ENCODE measurements around the gene TPBGL. TPM values are rescaled to one million over a fixed set of nuclear protein-coding genes. Genes with fewer than 3 reads are reported as not detected.

The TPBGL gene
- polyA plus RNA-seq, 1 of the 3 experiments (the other 2 are of a cell fraction): 0.03 TPM

GRCh38 chr11:75195167-75195962 is 45.2 kb upstream of the TPBGL start (continued):
- TF ChIP-seq, protein P1, sequence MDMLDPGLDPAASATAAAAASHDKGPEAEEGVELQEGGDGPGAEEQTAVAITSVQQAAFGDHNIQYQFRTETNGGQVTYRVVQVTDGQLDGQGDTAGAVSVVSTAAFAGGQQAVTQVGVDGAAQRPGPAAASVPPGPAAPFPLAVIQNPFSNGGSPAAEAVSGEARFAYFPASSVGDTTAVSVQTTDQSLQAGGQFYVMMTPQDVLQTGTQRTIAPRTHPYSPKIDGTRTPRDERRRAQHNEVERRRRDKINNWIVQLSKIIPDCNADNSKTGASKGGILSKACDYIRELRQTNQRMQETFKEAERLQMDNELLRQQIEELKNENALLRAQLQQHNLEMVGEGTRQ (IDR thresholded peaks at IDR 0.05; ENCODE audit: borderline replicate concordance, low read depth, low read length): no peak
- TF ChIP-seq POLR2AphosphoS5 (IDR thresholded peaks at IDR 0.05; ENCODE audit: low read depth, low read length): no peak
- no peak for TF ChIP-seq NRF1 (IDR thresholded peaks at IDR 0.05; ENCODE audit: low read depth, low read length)
- TF ChIP-seq JUND (IDR thresholded peaks at IDR 0.05): no peak
- no peak for TF ChIP-seq FOSL2 (IDR thresholded peaks at IDR 0.05; ENCODE audit: borderline replicate concordance, low read depth)
- TF ChIP-seq EP300 (IDR thresholded peaks at IDR 0.05; ENCODE audit: borderline replicate concordance in 1 of 2, low read depth in 1 of 2, low read length in 1 of 2): peak in 1 of 2 experiments; percentile 19; a peak in 1 of 4 replicates
- no peak for TF ChIP-seq TAF1 (IDR thresholded peaks at IDR 0.05; ENCODE audit: borderline replicate concordance, low read depth, low read length)
- no peak for TF ChIP-seq CHD2 (IDR thresholded peaks at IDR 0.05; ENCODE audit: low read length, partially characterized antibody)
- TF ChIP-seq NFIC (IDR thresholded peaks at IDR 0.05; ENCODE audit: borderline replicate concordance): peak; percentile 37; the same call in 1 of the 2 replicates

- Histone ChIP-seq H2AFZ (ENCODE audit: low read depth) (no peak overlapping the region), H3K4me3 (ENCODE audit: low read depth in 2 of 2, low read length in 1 of 2) (no peak overlapping the region), H3K4me1 (ENCODE audit: control insufficient read depth in 1 of 2, insufficient read depth in 2 of 2, low read depth in 1 of 2, low read length in 1 of 2) (peaks cover 0 to 20% of the 10 kb centered on the region in 2 experiments; a peak in 1 of 4 replicates), H3K79me2 (ENCODE audit: insufficient read depth) (no peaks in the 10 kb centered on the region), H3F3A (replicated peaks; ENCODE audit: insufficient read depth) (no peaks in the 10 kb centered on the region), H3K9ac (no peak overlapping the region), H3K9me3 (no peaks in the 10 kb centered on the region), H4K20me1 (ENCODE audit: insufficient read depth) (no peaks in the 10 kb centered on the region), H3K36me3 (replicated peaks in 1 of 2; ENCODE audit: control insufficient read depth in 1 of 2, insufficient read depth in 2 of 2, low read length in 1 of 2) (no peaks in the 10 kb centered on the region), H3K9me2 (no peaks in the 10 kb centered on the region), H3K27me3 (ENCODE audit: insufficient read depth) (no peaks in the 10 kb centered on the region), H3K4me2 (no peak overlapping the region), H3K27ac (ENCODE audit: low read depth in 2 of 2, low read length in 1 of 2) (no peak overlapping the region)
- 59% methylated on average over 6 of the region's 8 CpGs for WGBS (ENCODE audit: low lambda C conversion rate)
- POLR2A ChIA-PET: interaction anchor here (0.6 kb wide), 1 partner anchor 45 kb away, joined by 3 read pairs; no protein-coding TSS in a partner anchor
- CTCF ChIA-PET: interaction anchor here (1.1 to 10.1 kb wide), 9 partner anchors 10 to 266 kb away, joined by 3 to 142 read pairs (median 7); partner anchors contain the start of gene TPBGL
- DNase-seq: no peak
- no peak for TF ChIP-seq CHD2 (IDR thresholded peaks at IDR 0.05; ENCODE audit: low read length, partially characterized antibody)
- no peak for TF ChIP-seq JUND (IDR thresholded peaks at IDR 0.05)
- TF ChIP-seq REST (IDR thresholded peaks at IDR 0.05; ENCODE audit: low read depth, low read length): no peak
- TF ChIP-seq POLR2AphosphoS5 (IDR thresholded peaks at IDR 0.05; ENCODE audit: low read depth, low read length): no peak
- TF ChIP-seq GATA2 (CRISPR knock-in tag; IDR thresholded peaks at IDR 0.05): no peak
- no peak for TF ChIP-seq MEF2A (IDR thresholded peaks at IDR 0.05; ENCODE audit: borderline replicate concordance, low read depth)
- TF ChIP-seq, protein P2, sequence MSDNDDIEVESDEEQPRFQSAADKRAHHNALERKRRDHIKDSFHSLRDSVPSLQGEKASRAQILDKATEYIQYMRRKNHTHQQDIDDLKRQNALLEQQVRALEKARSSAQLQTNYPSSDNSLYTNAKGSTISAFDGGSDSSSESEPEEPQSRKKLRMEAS (IDR thresholded peaks at IDR 0.05; ENCODE audit: low read depth): no peak
- no peak for TF ChIP-seq FOXJ3 (CRISPR knock-in tag; IDR thresholded peaks at IDR 0.05)
- TF ChIP-seq, protein P3, sequence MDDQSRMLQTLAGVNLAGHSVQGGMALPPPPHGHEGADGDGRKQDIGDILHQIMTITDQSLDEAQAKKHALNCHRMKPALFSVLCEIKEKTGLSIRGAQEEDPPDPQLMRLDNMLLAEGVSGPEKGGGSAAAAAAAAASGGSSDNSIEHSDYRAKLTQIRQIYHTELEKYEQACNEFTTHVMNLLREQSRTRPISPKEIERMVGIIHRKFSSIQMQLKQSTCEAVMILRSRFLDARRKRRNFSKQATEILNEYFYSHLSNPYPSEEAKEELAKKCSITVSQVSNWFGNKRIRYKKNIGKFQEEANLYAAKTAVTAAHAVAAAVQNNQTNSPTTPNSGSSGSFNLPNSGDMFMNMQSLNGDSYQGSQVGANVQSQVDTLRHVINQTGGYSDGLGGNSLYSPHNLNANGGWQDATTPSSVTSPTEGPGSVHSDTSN (IDR thresholded peaks at IDR 0.05): no peak
- TF ChIP-seq NRF1 (IDR thresholded peaks at IDR 0.05; ENCODE audit: low read depth, low read length): no peak
- TF ChIP-seq TCF12 (IDR thresholded peaks at IDR 0.05): no peak
- no peak for TF ChIP-seq TEAD4 (IDR thresholded peaks at IDR 0.05; ENCODE audit: borderline replicate concordance, insufficient read depth)
- TF ChIP-seq RAD21 (IDR thresholded peaks at IDR 0.05; ENCODE audit: low read length): no peak
- no peak for TF ChIP-seq ELF1 (IDR thresholded peaks at IDR 0.05)
- no peak for TF ChIP-seq NFIC (IDR thresholded peaks at IDR 0.05; ENCODE audit: borderline replicate concordance)
- TF ChIP-seq EZH2phosphoT487 (IDR thresholded peaks at IDR 0.05; ENCODE audit: borderline replicate concordance, low read depth): no peak
- TF ChIP-seq RXRA (IDR thresholded peaks at IDR 0.05; ENCODE audit: borderline replicate concordance, low read depth): no peak
- no peak for TF ChIP-seq MXI1 (IDR thresholded peaks at IDR 0.05; ENCODE audit: low read depth, low read length)
- TF ChIP-seq, protein P4, sequence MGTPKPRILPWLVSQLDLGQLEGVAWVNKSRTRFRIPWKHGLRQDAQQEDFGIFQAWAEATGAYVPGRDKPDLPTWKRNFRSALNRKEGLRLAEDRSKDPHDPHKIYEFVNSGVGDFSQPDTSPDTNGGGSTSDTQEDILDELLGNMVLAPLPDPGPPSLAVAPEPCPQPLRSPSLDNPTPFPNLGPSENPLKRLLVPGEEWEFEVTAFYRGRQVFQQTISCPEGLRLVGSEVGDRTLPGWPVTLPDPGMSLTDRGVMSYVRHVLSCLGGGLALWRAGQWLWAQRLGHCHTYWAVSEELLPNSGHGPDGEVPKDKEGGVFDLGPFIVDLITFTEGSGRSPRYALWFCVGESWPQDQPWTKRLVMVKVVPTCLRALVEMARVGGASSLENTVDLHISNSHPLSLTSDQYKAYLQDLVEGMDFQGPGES (IDR thresholded peaks at IDR 0.05; ENCODE audit: low read depth, low read length): no peak
Measured at GRCh38 chr11:75196426-75196825, 44.1 kb upstream of the TPBGL start.
